ENCODE measurements around the gene SKA2. TPM values are rescaled to one million over a fixed set of nuclear protein-coding genes. Genes with fewer than 3 reads are reported as not detected.
A peak's percentile ranks its signal among the peaks of the same experiment; 100 is the strongest.

The SKA2 gene
- total and polyA plus RNA-seq, 10 of the 15 experiments (the other 5 are each of a cell fraction or from before 2014, with no cell fraction given): 40.3 to 137 (median 112) TPM

- TF ChIP-seq CBFB (IDR thresholded peaks at IDR 0.05; ENCODE audit: low read depth): peak; percentile 86; the same call in 1 of the 2 replicates
- TF ChIP-seq CUX1 (IDR thresholded peaks at IDR 0.05; ENCODE audit: insufficient replicate concordance, low read depth, low read length): no peak
- TF ChIP-seq CHD4 (IDR thresholded peaks at IDR 0.05): no peak
- peak; percentile 30; the same call in 1 of the 3 replicates for TF ChIP-seq POU2F2 (IDR thresholded peaks at IDR 0.05; ENCODE audit: borderline replicate concordance, low read depth, low read length)
- TF ChIP-seq TARDBP (IDR thresholded peaks at IDR 0.05; ENCODE audit: borderline replicate concordance): peak; percentile 63; the same call in 1 of the 2 replicates
- peak in 1 of 2 experiments; percentile 21; a peak in 2 of 4 replicates for TF ChIP-seq BHLHE40 (IDR thresholded peaks at IDR 0.05; ENCODE audit: borderline replicate concordance in 1 of 2, low read depth in 2 of 2, low read length in 1 of 2)
- no peak for TF ChIP-seq USF1 (IDR thresholded peaks at IDR 0.05; ENCODE audit: borderline replicate concordance, extremely low read length, insufficient read depth, low read depth, low read length)
- TF ChIP-seq EZH2 (IDR thresholded peaks at IDR 0.05; ENCODE audit: borderline replicate concordance, control insufficient read depth, low read depth, low read length): peak; percentile 91; the same call in 1 of the 2 replicates
- TF ChIP-seq NFYA (IDR thresholded peaks at IDR 0.05; ENCODE audit: borderline replicate concordance, low read depth, low read length): peak; percentile 100
- TF ChIP-seq MYC (IDR thresholded peaks at IDR 0.05; ENCODE audit: insufficient read depth, insufficient read length, insufficient replicate concordance, low read length, severe bottlenecking): no peak
- peak; percentile 91 for TF ChIP-seq ZNF384 (IDR thresholded peaks at IDR 0.05; ENCODE audit: borderline replicate concordance, low read depth, low read length)
- TF ChIP-seq BMI1 (IDR thresholded peaks at IDR 0.05; ENCODE audit: borderline replicate concordance): no peak
- peak; percentile 96 for TF ChIP-seq CHD2 (IDR thresholded peaks at IDR 0.05; ENCODE audit: borderline replicate concordance, low read depth, low read length)
- no peak for TF ChIP-seq BCL11A (IDR thresholded peaks at IDR 0.05; ENCODE audit: low read depth, low read length)
- no peak for TF ChIP-seq SREBF1 (IDR thresholded peaks at IDR 0.05; ENCODE audit: low read length)
- no peak for TF ChIP-seq TCF12 (IDR thresholded peaks at IDR 0.05; ENCODE audit: low read depth, low read length)
- TF ChIP-seq RCOR1 (conservative IDR thresholded peaks at IDR 0.05; ENCODE audit: low read depth, low read length): 0 out of 2 replicates have a peak, but pooled peaks have one; percentile 9
- 0 out of 2 replicates have a peak, but pooled peaks have one; percentile 7 for TF ChIP-seq PAX5 (IDR thresholded peaks at IDR 0.05; ENCODE audit: borderline replicate concordance, low read depth, low read length)
- TF ChIP-seq STAT3 (IDR thresholded peaks at IDR 0.05; ENCODE audit: low read depth, low read length): no peak
- TF ChIP-seq REST (IDR thresholded peaks at IDR 0.05; ENCODE audit: low read depth, low read length): no peak
Measured at GRCh38 chr17:59154721-59155438, at the start of gene SKA2 (continued).
